Stimulated activated CD8-positive, alpha-beta memory T cell treated with anti-CD3 and anti-CD28 coated beads, Interleukin-12 subunit alpha, Interleukin-12 subunit beta, amount 100 ng/mL, for 24 hours (primary cell): ENCODE measurements around the gene RPL23.

Source experiments
- DNase-seq: peaks from one replicate; pipeline ENCODE4 v3.0.0-alpha.2; 2020; ENCODE audit errors: extremely low read depth

The RPL23 gene

GRCh38 chr17:38853292-38854219 is at the start of gene RPL23:
RPL23 (minus strand) TSS chr17:38853721; CDS start chr17:38853710, 11 bp downstream.
- DNase-seq: peak; percentile 74

- DNase-seq: no peak
These were observed 47.6 kb upstream of the RPL23 start for GRCh38 chr17:38900978-38901656.

- no peak for DNase-seq
These were observed 45.9 kb upstream of the RPL23 start for GRCh38 chr17:38899421-38899820.

- peak; percentile 79 for DNase-seq
These were observed 45.4 kb upstream of the RPL23 start for GRCh38 chr17:38898812-38899348.

- no peak for DNase-seq
These were observed 44.8 kb upstream of the RPL23 start for GRCh38 chr17:38898291-38898679.

- no peak for DNase-seq
These were observed 44.3 kb upstream of the RPL23 start for GRCh38 chr17:38897671-38898290.

- DNase-seq: no peak
These were observed 43.7 kb upstream of the RPL23 start for GRCh38 chr17:38897176-38897575.

- DNase-seq: no peak
These were observed 42.9 kb upstream of the RPL23 start for GRCh38 chr17:38896346-38896954.

- no peak for DNase-seq
These were observed 40.8 kb upstream of the RPL23 start for GRCh38 chr17:38894276-38894675.

- no peak for DNase-seq
These were observed 40.1 kb upstream of the RPL23 start for GRCh38 chr17:38893607-38894006.

- DNase-seq: no peak
These were observed 39.6 kb upstream of the RPL23 start for GRCh38 chr17:38893113-38893512.

- DNase-seq: no peak
These were observed 39.1 kb upstream of the RPL23 start for GRCh38 chr17:38892620-38893019.

GRCh38 chr17:38892083-38892482 is 38.6 kb upstream of the RPL23 start:
- no peak for DNase-seq

- DNase-seq: no peak
These were observed 37.9 kb upstream of the RPL23 start for GRCh38 chr17:38891441-38891840.

GRCh38 chr17:38890410-38890746 is 36.9 kb upstream of the RPL23 start:
- no peak for DNase-seq

GRCh38 chr17:38889745-38890409 is 36.4 kb upstream of the RPL23 start:
- no peak for DNase-seq

- DNase-seq: no peak
These were observed 35.3 kb upstream of the RPL23 start for GRCh38 chr17:38888842-38889241.

- DNase-seq: no peak
These were observed 33.1 kb upstream of the RPL23 start for GRCh38 chr17:38886643-38887010.

GRCh38 chr17:38885728-38886642 is 32.5 kb upstream of the RPL23 start:
- DNase-seq: no peak

GRCh38 chr17:38885044-38885727 is 31.7 kb upstream of the RPL23 start:
- no peak for DNase-seq
